Ishikawa (cell line): ENCODE measurements around the gene ATXN1.

Source experiments
- EP300 ChIP-seq: IDR thresholded peaks from 2 replicates; pipeline ENCODE4 v1.6.1; 2012; ENCODE audit warnings: borderline replicate concordance
- FOXM1 ChIP-seq: IDR thresholded peaks from 2 replicates; pipeline ENCODE4 v1.6.1; 2012; ENCODE audit warnings: low read depth, borderline replicate concordance
- TAF1 ChIP-seq: IDR thresholded peaks from 2 replicates; pipeline ENCODE4 v1.6.1; 2012; ENCODE audit warnings: low read depth, mild to moderate bottlenecking
- USF1 ChIP-seq: IDR thresholded peaks from 2 replicates; pipeline ENCODE4 v1.6.1; 2012
- YY1 ChIP-seq: IDR thresholded peaks from 2 replicates; pipeline ENCODE4 v1.6.1; 2012; ENCODE audit warnings: low read depth
- TF ChIP-seq, protein P1 (sequence below): IDR thresholded peaks from 2 replicates; pipeline ENCODE4 v1.6.1; 2012; ENCODE audit warnings: low read depth, mild to moderate bottlenecking

GRCh38 chr6:16769986-16770376 lies 8.7 kb upstream of the ATXN1 start:
- TF ChIP-seq EP300 (no peak), TAF1 (no peak), USF1 (no peak), YY1 (no peak), FOXM1 (no peak)
- TF ChIP-seq, protein P1, sequence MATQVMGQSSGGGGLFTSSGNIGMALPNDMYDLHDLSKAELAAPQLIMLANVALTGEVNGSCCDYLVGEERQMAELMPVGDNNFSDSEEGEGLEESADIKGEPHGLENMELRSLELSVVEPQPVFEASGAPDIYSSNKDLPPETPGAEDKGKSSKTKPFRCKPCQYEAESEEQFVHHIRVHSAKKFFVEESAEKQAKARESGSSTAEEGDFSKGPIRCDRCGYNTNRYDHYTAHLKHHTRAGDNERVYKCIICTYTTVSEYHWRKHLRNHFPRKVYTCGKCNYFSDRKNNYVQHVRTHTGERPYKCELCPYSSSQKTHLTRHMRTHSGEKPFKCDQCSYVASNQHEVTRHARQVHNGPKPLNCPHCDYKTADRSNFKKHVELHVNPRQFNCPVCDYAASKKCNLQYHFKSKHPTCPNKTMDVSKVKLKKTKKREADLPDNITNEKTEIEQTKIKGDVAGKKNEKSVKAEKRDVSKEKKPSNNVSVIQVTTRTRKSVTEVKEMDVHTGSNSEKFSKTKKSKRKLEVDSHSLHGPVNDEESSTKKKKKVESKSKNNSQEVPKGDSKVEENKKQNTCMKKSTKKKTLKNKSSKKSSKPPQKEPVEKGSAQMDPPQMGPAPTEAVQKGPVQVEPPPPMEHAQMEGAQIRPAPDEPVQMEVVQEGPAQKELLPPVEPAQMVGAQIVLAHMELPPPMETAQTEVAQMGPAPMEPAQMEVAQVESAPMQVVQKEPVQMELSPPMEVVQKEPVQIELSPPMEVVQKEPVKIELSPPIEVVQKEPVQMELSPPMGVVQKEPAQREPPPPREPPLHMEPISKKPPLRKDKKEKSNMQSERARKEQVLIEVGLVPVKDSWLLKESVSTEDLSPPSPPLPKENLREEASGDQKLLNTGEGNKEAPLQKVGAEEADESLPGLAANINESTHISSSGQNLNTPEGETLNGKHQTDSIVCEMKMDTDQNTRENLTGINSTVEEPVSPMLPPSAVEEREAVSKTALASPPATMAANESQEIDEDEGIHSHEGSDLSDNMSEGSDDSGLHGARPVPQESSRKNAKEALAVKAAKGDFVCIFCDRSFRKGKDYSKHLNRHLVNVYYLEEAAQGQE = no peak
